ENCODE results near the gene PRTG. TPM values are rescaled to one million over a fixed set of nuclear protein-coding genes. Genes with fewer than 3 reads are reported as not detected.

PRTG gene
- total RNA-seq, 1 donor from 2014 or later = 2.1 TPM

DNA sequence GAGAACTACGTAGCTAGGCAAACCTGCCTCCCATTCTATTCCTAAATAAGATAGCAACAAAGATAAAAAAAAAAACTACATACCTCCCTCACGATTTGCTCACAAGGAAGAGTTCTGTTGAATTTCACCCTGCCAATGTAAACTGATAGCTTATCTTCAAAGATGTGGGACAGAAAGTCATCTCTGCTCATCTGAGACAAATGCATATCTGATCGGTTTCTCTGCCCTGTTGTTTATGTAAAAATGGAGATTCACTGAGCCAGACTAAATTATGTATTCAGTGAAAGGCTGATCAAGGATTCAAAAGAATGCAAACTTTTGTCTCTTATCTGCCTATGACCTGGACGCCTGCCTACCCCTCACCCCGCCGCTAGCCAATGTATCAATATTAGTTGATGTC, 166.0 kb downstream of the PRTG start:
- DNase-seq (ENCODE audit: extremely low spot score, unreplicated experiment) = no peak
- H3K27me3 Mint-ChIP-seq (ENCODE audit: unreplicated experiment) = no peaks in the 10 kb centered on the region
- no peak overlapping the region for H3K4me3 Mint-ChIP-seq (ENCODE audit: unreplicated experiment)
- peaks cover 2% of the 10 kb centered on the region for H3K4me1 Mint-ChIP-seq (ENCODE audit: unreplicated experiment)
- peaks cover 5% of the 10 kb centered on the region for H3K36me3 Mint-ChIP-seq (ENCODE audit: unreplicated experiment)
- no peaks in the 10 kb centered on the region for H3K9me3 Mint-ChIP-seq (ENCODE audit: unreplicated experiment)
- no peak overlapping the region for H3K27ac Mint-ChIP-seq (ENCODE audit: unreplicated experiment)
- TF ChIP-seq, protein P1, sequence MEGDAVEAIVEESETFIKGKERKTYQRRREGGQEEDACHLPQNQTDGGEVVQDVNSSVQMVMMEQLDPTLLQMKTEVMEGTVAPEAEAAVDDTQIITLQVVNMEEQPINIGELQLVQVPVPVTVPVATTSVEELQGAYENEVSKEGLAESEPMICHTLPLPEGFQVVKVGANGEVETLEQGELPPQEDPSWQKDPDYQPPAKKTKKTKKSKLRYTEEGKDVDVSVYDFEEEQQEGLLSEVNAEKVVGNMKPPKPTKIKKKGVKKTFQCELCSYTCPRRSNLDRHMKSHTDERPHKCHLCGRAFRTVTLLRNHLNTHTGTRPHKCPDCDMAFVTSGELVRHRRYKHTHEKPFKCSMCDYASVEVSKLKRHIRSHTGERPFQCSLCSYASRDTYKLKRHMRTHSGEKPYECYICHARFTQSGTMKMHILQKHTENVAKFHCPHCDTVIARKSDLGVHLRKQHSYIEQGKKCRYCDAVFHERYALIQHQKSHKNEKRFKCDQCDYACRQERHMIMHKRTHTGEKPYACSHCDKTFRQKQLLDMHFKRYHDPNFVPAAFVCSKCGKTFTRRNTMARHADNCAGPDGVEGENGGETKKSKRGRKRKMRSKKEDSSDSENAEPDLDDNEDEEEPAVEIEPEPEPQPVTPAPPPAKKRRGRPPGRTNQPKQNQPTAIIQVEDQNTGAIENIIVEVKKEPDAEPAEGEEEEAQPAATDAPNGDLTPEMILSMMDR (IDR thresholded peaks at IDR 0.05) = no peak

DNA sequence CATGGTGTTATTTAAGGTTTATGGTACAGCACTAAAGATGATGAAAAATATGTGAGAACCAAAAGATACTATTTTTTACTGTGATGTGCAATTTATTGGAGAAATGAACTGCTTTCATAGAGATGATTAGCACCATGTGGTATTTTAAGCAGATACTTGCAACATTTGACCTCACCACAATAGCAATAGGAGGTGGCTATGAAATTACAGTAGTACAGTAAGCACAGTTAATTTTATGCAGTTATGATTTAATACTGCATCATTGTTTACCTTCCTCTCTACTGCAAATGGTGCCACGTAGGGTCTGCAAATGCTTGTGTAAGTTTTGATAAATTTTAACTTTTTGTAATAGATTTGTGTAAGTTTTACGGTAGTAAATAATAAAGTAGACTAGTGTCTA, 168.9 kb downstream of the PRTG start:
- Mint-ChIP-seq H3K4me1 (ENCODE audit: unreplicated experiment) (peaks cover 2% of the 10 kb centered on the region), H3K27ac (ENCODE audit: unreplicated experiment) (no peak overlapping the region), H3K4me3 (ENCODE audit: unreplicated experiment) (no peak overlapping the region), H3K9me3 (ENCODE audit: unreplicated experiment) (peaks cover 4% of the 10 kb centered on the region), H3K36me3 (ENCODE audit: unreplicated experiment) (peaks cover 5% of the 10 kb centered on the region), H3K27me3 (ENCODE audit: unreplicated experiment) (no peaks in the 10 kb centered on the region)
- TF ChIP-seq, protein P1 (IDR thresholded peaks at IDR 0.05) = no peak
- DNase-seq (ENCODE audit: extremely low spot score, unreplicated experiment) = no peak

DNA sequence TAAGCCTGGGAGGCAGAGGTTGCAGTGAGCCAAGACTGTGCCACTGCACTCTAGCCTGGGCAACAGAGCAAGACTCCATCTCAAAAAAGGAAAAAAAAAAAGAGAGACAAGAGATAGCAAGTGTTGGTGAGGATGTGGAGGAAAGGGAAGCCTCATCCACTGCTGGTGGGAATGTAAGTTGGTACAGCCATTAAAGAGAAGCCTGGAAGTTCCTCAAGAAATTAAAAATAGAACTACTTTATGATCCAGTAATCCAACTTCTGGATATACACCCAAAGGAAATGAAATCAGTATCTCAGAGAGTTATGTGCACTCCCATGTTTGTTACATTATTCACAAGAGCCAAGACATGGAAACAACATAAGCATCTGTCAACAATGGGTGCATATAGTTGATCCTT, 169.7 kb downstream of the PRTG start:
- Mint-ChIP-seq H3K27me3 (ENCODE audit: unreplicated experiment) (no peaks in the 10 kb centered on the region), H3K36me3 (ENCODE audit: unreplicated experiment) (peaks cover 5% of the 10 kb centered on the region), H3K9me3 (ENCODE audit: unreplicated experiment) (peaks cover 4% of the 10 kb centered on the region), H3K4me1 (ENCODE audit: unreplicated experiment) (peaks cover 2% of the 10 kb centered on the region), H3K27ac (ENCODE audit: unreplicated experiment) (no peak overlapping the region), H3K4me3 (ENCODE audit: unreplicated experiment) (no peak overlapping the region)
- no peak for DNase-seq (ENCODE audit: extremely low spot score, unreplicated experiment)
- TF ChIP-seq, protein P1 (IDR thresholded peaks at IDR 0.05) = no peak

DNA sequence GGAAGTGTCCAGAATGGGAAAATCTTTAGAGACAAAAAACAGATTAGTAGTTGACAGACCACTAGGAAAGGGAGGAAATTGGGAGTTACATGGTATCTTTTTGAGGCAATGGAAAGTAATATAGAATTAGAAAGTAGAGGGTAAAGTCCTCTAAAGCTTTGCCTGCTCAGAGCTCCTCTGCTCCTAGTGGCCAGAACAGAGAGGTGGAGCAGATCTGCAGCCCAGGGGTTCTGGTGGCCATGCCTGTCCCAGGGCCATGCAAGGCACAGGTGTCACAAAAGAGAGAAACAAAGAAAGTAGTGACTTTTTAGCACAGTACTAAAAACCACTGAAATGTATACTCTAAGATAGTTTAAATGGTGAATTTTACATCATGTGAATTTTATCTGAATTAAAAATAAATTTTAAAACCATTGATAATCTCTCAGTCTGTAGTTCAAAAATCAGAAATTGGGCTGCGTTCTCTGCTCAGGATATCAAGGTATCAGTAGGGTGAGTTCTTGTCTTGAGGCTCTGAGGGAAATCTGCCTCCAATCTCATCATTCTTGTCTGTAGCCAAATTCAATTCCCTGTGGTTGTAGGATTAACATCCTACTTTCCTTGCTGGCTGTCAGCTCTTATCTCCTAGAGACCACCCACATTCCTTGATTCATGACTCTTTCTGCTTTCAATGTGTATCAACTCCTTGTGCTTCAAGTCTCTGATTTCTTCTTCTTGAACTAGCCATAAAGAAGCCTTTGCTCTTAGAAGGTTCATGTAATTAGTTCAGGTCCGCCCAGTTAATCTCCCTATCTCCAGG, 178.4 kb downstream of the PRTG start:
- DNase-seq (ENCODE audit: extremely low spot score, unreplicated experiment) = no peak
- Mint-ChIP-seq H3K9me3 (ENCODE audit: unreplicated experiment) (peaks cover 18% of the 10 kb centered on the region), H3K4me3 (ENCODE audit: unreplicated experiment) (no peak overlapping the region), H3K27me3 (ENCODE audit: unreplicated experiment) (no peaks in the 10 kb centered on the region), H3K27ac (ENCODE audit: unreplicated experiment) (no peak overlapping the region), H3K36me3 (ENCODE audit: unreplicated experiment) (peaks cover 3% of the 10 kb centered on the region), H3K4me1 (ENCODE audit: unreplicated experiment) (no peaks in the 10 kb centered on the region)
- TF ChIP-seq, protein P1 (IDR thresholded peaks at IDR 0.05) = no peak

DNA sequence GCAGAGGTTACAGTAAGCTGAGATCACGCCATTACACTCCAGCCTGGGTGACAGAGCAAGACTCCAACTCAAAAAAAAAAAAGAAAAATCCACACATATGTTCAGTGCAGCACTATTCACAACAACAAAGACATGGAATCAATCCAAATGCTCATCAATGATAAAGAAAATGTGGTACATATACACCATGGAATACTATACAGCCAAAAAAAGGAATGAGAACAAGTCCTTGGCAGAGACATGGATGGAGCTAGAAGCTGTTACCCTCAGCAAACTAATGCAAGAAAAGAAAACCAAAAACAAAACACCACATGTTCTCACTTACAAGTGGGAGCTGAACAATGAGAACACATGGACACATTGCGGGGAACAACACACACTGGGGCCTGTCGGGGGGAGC, 180.4 kb downstream of the PRTG start:
- Mint-ChIP-seq H3K36me3 (ENCODE audit: unreplicated experiment) (no peaks in the 10 kb centered on the region), H3K27ac (ENCODE audit: unreplicated experiment) (no peak overlapping the region), H3K27me3 (ENCODE audit: unreplicated experiment) (no peaks in the 10 kb centered on the region), H3K4me1 (ENCODE audit: unreplicated experiment) (no peaks in the 10 kb centered on the region), H3K9me3 (ENCODE audit: unreplicated experiment) (peaks cover 18% of the 10 kb centered on the region), H3K4me3 (ENCODE audit: unreplicated experiment) (no peak overlapping the region)
- TF ChIP-seq, protein P1 (IDR thresholded peaks at IDR 0.05) = no peak
- no peak for DNase-seq (ENCODE audit: extremely low spot score, unreplicated experiment)

Other genes with a start within 250 kb of the PRTG start
- gene DNAAF4, start 234.9 kb downstream of the PRTG start, total RNA-seq = 1.5 and 1.9 TPM in 2 replicates
- 16.1 and 18.5 TPM in 2 replicates for gene PYGO1, start 154.8 kb downstream of the PRTG start, total RNA-seq

All from osteocyte (in vitro differentiated cells).